ENCODE results near the gene DNAH10. TPM values are rescaled to one million over a fixed set of nuclear protein-coding genes. Genes with fewer than 3 reads are reported as not detected.

Gene DNAH10
- total and polyA plus RNA-seq, 4 donors: 0.03 to 1.0 TPM; not detected in 2

DNA sequence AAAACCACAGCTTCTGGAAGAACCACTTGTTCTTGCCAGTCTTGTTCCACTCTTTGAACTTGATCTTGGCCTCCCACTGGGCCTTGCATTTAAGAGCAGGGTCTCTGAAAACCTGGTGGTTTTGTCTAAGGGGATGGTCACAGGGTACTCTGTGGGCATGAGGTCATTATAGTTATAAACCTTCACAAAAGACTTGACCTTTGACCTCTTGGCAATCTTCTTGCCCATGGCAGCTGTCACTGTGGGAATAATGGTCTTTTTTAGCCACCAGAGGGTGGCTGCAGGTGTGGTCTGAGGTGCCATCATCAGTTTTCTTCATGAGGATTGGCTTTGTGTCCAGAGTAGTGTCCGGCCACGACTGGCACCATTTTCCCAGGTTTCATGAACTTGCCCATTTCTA, 40.9 kb upstream of the DNAH10 start:
- no peak for DNase-seq
- WGBS, 2 donors: 76 to 96% methylated on average over 2 of the region's 2 CpGs
- Histone ChIP-seq H3K4me1 (ENCODE audit: control insufficient read depth in 1 of 2, insufficient read depth in 2 of 2, low read length in 2 of 2) (no peaks in the 10 kb centered on the region), H3K4me3 (ENCODE audit: low read length in 2 of 2) (no peak overlapping the region), H3K27me3 (ENCODE audit: control insufficient read depth in 1 of 2, insufficient read depth in 2 of 2, low read length in 1 of 2) (no peaks in the 10 kb centered on the region), H3K9me3 (ENCODE audit: control insufficient read depth, low read length) (no peaks in the 10 kb centered on the region), H3K36me3 (ENCODE audit: control insufficient read depth in 1 of 2, insufficient read depth in 2 of 2, low read length in 1 of 2) (peaks cover 7 to 8% of the 10 kb centered on the region in 2 donors), H3K27ac (ENCODE audit: low read depth in 1 of 2, low read length in 2 of 2) (no peak overlapping the region)
- no peak for ATAC-seq (ENCODE audit: low FRiP score)
- intact Hi-C loops (cut with DNase I): no loop called here

DNA sequence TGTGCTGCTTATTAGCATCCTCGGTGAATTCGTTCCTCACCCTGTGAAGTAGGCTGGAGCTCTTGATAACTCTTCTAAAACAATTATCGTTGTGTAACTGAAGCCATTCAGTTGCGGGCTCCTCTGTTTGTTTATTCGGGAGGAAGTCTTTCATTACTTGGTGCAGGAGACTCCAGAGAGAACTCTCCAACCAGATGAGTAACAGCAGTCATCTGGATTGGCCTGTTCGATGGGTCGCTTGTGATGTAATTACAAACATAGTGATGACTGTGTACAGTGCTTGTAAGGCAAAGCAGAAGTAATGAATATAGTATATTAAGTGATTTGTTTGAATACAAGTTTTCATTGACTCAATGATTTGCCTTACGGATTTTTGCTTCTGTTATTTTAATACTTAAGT, 39.1 kb upstream of the DNAH10 start:
- H3K4me3 ChIP-seq (ENCODE audit: low read length in 2 of 2): no peak overlapping the region
- DNase-seq: no peak

GRCh38 chr12:123723765-123724164, 38.3 kb upstream of the DNAH10 start:
- Histone ChIP-seq H3K9me3 (ENCODE audit: control insufficient read depth, low read length) (no peaks in the 10 kb centered on the region), H3K4me1 (ENCODE audit: control insufficient read depth in 1 of 2, insufficient read depth in 2 of 2, low read length in 2 of 2) (no peaks in the 10 kb centered on the region), H3K27ac (ENCODE audit: low read depth in 1 of 2, low read length in 2 of 2) (no peak overlapping the region), H3K36me3 (ENCODE audit: control insufficient read depth in 1 of 2, insufficient read depth in 2 of 2, low read length in 1 of 2) (peaks cover 8 to 12% of the 10 kb centered on the region in 2 donors), H3K27me3 (ENCODE audit: control insufficient read depth in 1 of 2, insufficient read depth in 2 of 2, low read length in 1 of 2) (no peaks in the 10 kb centered on the region), H3K4me3 (ENCODE audit: low read length in 2 of 2) (no peak overlapping the region)
- WGBS, 2 donors: 90 to 95% methylated on average over 5 of the region's 5 CpGs
- DNase-seq: no peak
- ATAC-seq (ENCODE audit: low FRiP score): no peak
- intact Hi-C loops (cut with DNase I): no loop called here

More for the DNA sequence above, 39.1 kb upstream of the DNAH10 start:
- peaks cover 8 to 9% of the 10 kb centered on the region in 2 donors for H3K36me3 ChIP-seq (ENCODE audit: control insufficient read depth in 1 of 2, insufficient read depth in 2 of 2, low read length in 1 of 2)
- no peak for ATAC-seq (ENCODE audit: low FRiP score)
- H3K27me3 ChIP-seq (ENCODE audit: control insufficient read depth in 1 of 2, insufficient read depth in 2 of 2, low read length in 1 of 2): no peaks in the 10 kb centered on the region
- WGBS, 2 donors: 84 to 90% methylated on average over 8 of the region's 8 CpGs
- intact Hi-C loops (cut with DNase I): no loop called here
- no peaks in the 10 kb centered on the region for H3K9me3 ChIP-seq (ENCODE audit: control insufficient read depth, low read length)
- no peaks in the 10 kb centered on the region for H3K4me1 ChIP-seq (ENCODE audit: control insufficient read depth in 1 of 2, insufficient read depth in 2 of 2, low read length in 2 of 2)
- no peak overlapping the region for H3K27ac ChIP-seq (ENCODE audit: low read depth in 1 of 2, low read length in 2 of 2)

- Histone ChIP-seq H3K36me3 (ENCODE audit: control insufficient read depth in 1 of 2, insufficient read depth in 2 of 2, low read length in 1 of 2) (peaks cover 7 to 10% of the 10 kb centered on the region in 2 donors), H3K9me3 (ENCODE audit: control insufficient read depth, low read length) (no peaks in the 10 kb centered on the region), H3K4me1 (ENCODE audit: control insufficient read depth in 1 of 2, insufficient read depth in 2 of 2, low read length in 2 of 2) (no peaks in the 10 kb centered on the region), H3K4me3 (ENCODE audit: low read length in 2 of 2) (no peak overlapping the region), H3K27ac (ENCODE audit: low read depth in 1 of 2, low read length in 2 of 2) (no peak overlapping the region), H3K27me3 (ENCODE audit: control insufficient read depth in 1 of 2, insufficient read depth in 2 of 2, low read length in 1 of 2) (no peaks in the 10 kb centered on the region)
- DNase-seq (no peak), ATAC-seq (ENCODE audit: low FRiP score) (no peak)
- 75 to 79% methylated on average over 2 of the region's 2 CpGs for WGBS, 2 donors
- intact Hi-C loops (cut with DNase I): no loop called here
Measured at GRCh38 chr12:123726244-123726643, 35.9 kb upstream of the DNAH10 start.

- DNase-seq (no peak), ATAC-seq (ENCODE audit: low FRiP score) (no peak)
- H3K36me3 ChIP-seq (ENCODE audit: control insufficient read depth in 1 of 2, insufficient read depth in 2 of 2, low read length in 1 of 2): peaks cover 8% of the 10 kb centered on the region in 2 donors
- H3K4me1 ChIP-seq (ENCODE audit: control insufficient read depth in 1 of 2, insufficient read depth in 2 of 2, low read length in 2 of 2): no peaks in the 10 kb centered on the region
- H3K9me3 ChIP-seq (ENCODE audit: control insufficient read depth, low read length): no peaks in the 10 kb centered on the region
- no peaks in the 10 kb centered on the region for H3K27me3 ChIP-seq (ENCODE audit: control insufficient read depth in 1 of 2, insufficient read depth in 2 of 2, low read length in 1 of 2)
- no peak overlapping the region for H3K4me3 ChIP-seq (ENCODE audit: low read length in 2 of 2)
- intact Hi-C loops (cut with DNase I): no loop called here
- 53 to 70% methylated on average over 2 of the region's 2 CpGs for WGBS, 2 donors
- H3K27ac ChIP-seq (ENCODE audit: low read depth in 1 of 2, low read length in 2 of 2): no peak overlapping the region
Measured at GRCh38 chr12:123726962-123727361, 35.1 kb upstream of the DNAH10 start.

- H3K9me3 ChIP-seq (ENCODE audit: control insufficient read depth, low read length): no peaks in the 10 kb centered on the region
- no peak for DNase-seq
- intact Hi-C loops (cut with DNase I): no loop called here
- H3K27ac ChIP-seq (ENCODE audit: low read depth in 1 of 2, low read length in 2 of 2): no peak overlapping the region
- no peak for ATAC-seq (ENCODE audit: low FRiP score)
- peaks cover 7 to 9% of the 10 kb centered on the region in 2 donors for H3K36me3 ChIP-seq (ENCODE audit: control insufficient read depth in 1 of 2, insufficient read depth in 2 of 2, low read length in 1 of 2)
- 87% methylated on average over 3 of the region's 3 CpGs for WGBS, 2 donors
- no peak overlapping the region for H3K4me3 ChIP-seq (ENCODE audit: low read length in 2 of 2)
- H3K4me1 ChIP-seq (ENCODE audit: control insufficient read depth in 1 of 2, insufficient read depth in 2 of 2, low read length in 2 of 2): no peaks in the 10 kb centered on the region
- no peaks in the 10 kb centered on the region for H3K27me3 ChIP-seq (ENCODE audit: control insufficient read depth in 1 of 2, insufficient read depth in 2 of 2, low read length in 1 of 2)
Measured at GRCh38 chr12:123727878-123728277, 34.2 kb upstream of the DNAH10 start.

DNA sequence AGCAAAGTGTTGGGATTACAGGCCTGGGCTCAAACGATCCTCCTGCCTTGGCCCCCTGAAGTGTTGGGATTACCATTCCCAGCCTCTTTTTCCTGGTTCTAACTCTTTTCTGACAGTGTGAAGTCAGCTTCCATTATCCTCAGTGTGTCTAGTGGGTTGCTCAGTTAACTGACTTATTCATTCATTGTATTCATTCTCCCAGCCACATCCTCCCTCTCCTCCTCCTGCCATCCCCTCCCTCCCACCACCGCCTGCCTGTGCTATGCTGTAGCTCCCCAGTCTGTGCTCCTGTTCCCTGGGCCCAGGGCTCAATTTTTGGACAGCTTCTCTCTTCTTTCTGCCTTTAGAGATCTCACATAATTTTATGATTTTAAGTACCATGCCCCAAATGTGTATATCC, 30.5 kb upstream of the DNAH10 start:
- Histone ChIP-seq H3K9me3 (ENCODE audit: control insufficient read depth, low read length) (no peaks in the 10 kb centered on the region), H3K4me1 (ENCODE audit: control insufficient read depth in 1 of 2, insufficient read depth in 2 of 2, low read length in 2 of 2) (no peaks in the 10 kb centered on the region), H3K27ac (ENCODE audit: low read depth in 1 of 2, low read length in 2 of 2) (no peak overlapping the region), H3K36me3 (ENCODE audit: control insufficient read depth in 1 of 2, insufficient read depth in 2 of 2, low read length in 1 of 2) (peaks cover 8 to 11% of the 10 kb centered on the region in 2 donors), H3K27me3 (ENCODE audit: control insufficient read depth in 1 of 2, insufficient read depth in 2 of 2, low read length in 1 of 2) (no peaks in the 10 kb centered on the region), H3K4me3 (ENCODE audit: low read length in 2 of 2) (no peak overlapping the region)
- intact Hi-C loops (cut with DNase I): no loop called here
- ATAC-seq (ENCODE audit: low FRiP score) (no peak), DNase-seq (no peak)
- WGBS, 2 donors: 84 to 89% methylated on average over 2 of the region's 2 CpGs

DNA sequence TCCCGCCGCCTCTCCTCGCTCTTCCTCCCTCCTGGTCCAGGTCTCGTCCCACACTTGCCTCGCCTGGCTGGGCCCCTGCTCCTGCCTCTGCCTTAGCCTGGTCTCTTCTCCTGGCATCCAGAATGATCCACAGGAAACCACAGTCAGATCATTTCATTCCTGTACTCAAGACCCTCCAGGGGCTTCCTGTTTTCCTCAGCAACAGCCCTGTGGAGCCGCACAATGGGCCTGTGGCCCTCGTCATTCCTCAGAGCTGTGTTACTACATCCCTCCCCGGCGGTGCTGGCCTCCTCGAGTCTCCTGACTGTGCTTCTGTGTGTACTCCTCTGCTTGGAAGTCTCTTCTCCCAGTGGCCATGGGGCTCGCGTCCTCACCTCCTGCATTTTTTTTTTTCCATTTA, 29.9 kb upstream of the DNAH10 start:
- H3K27me3 ChIP-seq (ENCODE audit: control insufficient read depth in 1 of 2, insufficient read depth in 2 of 2, low read length in 1 of 2): no peaks in the 10 kb centered on the region
- H3K27ac ChIP-seq (ENCODE audit: low read depth in 1 of 2, low read length in 2 of 2): no peak overlapping the region
- WGBS, 2 donors: 94 to 95% methylated on average over 12 of the region's 12 CpGs
- DNase-seq (no peak), ATAC-seq (ENCODE audit: low FRiP score) (no peak)
- no peaks in the 10 kb centered on the region for H3K4me1 ChIP-seq (ENCODE audit: control insufficient read depth in 1 of 2, insufficient read depth in 2 of 2, low read length in 2 of 2)
- no peak overlapping the region for H3K4me3 ChIP-seq (ENCODE audit: low read length in 2 of 2)
- peaks cover 8 to 12% of the 10 kb centered on the region in 2 donors for H3K36me3 ChIP-seq (ENCODE audit: control insufficient read depth in 1 of 2, insufficient read depth in 2 of 2, low read length in 1 of 2)
- intact Hi-C loops (cut with DNase I): no loop called here
- H3K9me3 ChIP-seq (ENCODE audit: control insufficient read depth, low read length): no peaks in the 10 kb centered on the region

DNA sequence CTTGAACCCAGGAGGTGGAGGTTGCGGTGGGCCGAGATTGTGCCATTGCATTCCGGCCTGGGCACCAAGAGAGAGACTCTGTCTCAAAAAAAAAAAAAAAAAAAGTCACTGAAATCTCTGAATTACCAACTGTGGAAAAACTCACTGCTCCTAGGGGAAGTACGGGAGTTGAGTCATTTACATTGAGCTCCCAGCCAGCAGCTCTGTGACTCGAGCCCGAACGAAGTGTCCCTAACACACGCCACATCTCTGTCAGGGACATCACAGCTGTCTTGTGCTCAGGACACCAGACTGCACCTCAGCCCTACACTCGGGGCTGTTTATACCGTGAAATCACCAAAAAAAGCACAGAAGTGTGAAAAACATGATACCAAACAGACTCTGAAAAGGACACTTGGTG, 28.9 kb upstream of the DNAH10 start:
- Histone ChIP-seq H3K4me1 (ENCODE audit: control insufficient read depth in 1 of 2, insufficient read depth in 2 of 2, low read length in 2 of 2) (no peaks in the 10 kb centered on the region), H3K9me3 (ENCODE audit: control insufficient read depth, low read length) (no peaks in the 10 kb centered on the region), H3K27ac (ENCODE audit: low read depth in 1 of 2, low read length in 2 of 2) (no peak overlapping the region), H3K4me3 (ENCODE audit: low read length in 2 of 2) (no peak overlapping the region), H3K27me3 (ENCODE audit: control insufficient read depth in 1 of 2, insufficient read depth in 2 of 2, low read length in 1 of 2) (no peaks in the 10 kb centered on the region), H3K36me3 (ENCODE audit: control insufficient read depth in 1 of 2, insufficient read depth in 2 of 2, low read length in 1 of 2) (peaks cover 8 to 12% of the 10 kb centered on the region in 2 donors)
- 85 to 87% methylated on average over 10 of the region's 10 CpGs for WGBS, 2 donors
- ATAC-seq (ENCODE audit: low FRiP score): no peak
- intact Hi-C loops (cut with DNase I): no loop called here
- DNase-seq: no peak

Measured in aorta (tissue), 5 donors.